ENCODE results near the gene GSK3A.

The GSK3A gene

DNA sequence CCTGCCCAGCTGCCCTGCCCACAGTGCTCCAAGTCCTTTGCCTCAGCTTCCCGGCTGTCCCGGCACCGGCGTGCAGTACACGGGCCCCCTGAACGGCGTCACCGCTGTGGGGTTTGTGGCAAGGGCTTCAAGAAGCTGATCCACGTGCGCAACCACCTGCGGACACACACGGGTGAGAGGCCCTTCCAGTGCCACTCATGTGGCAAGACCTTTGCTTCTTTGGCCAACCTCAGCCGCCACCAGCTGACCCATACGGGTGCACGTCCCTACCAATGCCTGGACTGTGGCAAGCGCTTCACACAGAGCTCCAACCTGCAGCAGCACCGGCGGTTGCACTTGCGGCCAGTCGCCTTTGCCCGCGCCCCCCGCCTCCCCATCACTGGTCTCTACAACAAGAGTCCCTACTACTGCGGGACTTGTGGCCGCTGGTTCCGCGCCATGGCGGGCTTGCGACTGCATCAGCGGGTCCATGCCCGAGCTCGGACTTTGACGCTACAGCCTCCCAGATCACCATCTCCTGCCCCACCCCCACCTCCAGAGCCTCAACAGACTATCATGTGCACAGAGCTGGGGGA, 16.6 kb downstream of the GSK3A start:
- no peak for DNase-seq (ENCODE audit: low read depth)

DNA sequence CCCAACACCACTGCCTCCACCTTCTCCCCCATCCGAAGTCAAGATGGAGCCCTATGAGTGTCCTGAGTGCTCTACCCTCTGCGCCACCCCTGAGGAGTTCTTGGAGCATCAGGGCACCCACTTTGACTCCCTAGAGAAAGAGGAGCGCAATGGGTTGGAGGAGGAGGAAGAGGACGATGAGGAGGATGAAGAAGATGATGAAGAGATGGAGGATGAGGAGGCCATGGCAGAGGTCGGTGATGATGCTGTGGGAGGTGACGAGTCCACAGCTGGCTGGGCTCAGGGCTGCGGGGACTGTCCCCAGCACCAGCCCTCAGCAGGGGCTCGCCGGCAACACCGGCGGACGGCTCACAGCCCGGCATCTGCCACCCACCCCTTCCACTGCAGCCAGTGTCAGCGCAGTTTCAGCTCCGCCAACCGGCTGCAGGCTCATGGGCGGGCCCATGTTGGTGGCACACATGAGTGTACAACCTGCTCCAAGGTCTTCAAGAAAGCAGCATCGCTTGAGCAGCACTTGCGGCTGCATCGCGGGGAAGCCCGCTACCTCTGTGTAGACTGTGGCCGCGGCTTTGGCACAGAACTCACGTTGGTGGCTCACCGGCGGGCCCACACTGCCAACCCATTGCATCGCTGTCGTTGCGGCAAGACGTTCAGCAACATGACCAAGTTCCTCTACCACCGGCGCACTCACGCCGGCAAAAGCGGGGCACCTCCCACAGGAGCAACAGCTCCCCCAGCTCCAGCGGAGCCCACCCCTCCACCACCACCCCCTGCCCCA, 17.3 kb downstream of the GSK3A start:
- DNase-seq (ENCODE audit: low read depth) = no peak

DNA sequence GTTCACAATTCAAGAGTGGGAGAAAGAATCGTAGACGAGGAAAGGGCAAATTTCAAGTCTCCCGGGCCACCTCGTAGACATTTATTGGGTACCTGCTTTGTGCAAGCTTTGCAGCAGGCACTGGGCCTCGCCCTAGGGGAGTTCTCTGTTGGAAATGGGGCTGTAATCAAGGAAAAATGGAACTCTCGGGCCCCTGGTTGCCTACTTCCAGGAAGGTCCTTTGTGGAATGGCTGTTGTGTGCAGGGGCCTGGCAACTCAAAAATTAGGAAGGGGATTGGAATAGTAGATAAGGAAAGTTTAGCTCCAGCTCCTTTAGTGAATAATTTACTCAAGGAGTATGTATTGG, 21.7 kb downstream of the GSK3A start:
- DNase-seq (ENCODE audit: low read depth) = no peak

DNA sequence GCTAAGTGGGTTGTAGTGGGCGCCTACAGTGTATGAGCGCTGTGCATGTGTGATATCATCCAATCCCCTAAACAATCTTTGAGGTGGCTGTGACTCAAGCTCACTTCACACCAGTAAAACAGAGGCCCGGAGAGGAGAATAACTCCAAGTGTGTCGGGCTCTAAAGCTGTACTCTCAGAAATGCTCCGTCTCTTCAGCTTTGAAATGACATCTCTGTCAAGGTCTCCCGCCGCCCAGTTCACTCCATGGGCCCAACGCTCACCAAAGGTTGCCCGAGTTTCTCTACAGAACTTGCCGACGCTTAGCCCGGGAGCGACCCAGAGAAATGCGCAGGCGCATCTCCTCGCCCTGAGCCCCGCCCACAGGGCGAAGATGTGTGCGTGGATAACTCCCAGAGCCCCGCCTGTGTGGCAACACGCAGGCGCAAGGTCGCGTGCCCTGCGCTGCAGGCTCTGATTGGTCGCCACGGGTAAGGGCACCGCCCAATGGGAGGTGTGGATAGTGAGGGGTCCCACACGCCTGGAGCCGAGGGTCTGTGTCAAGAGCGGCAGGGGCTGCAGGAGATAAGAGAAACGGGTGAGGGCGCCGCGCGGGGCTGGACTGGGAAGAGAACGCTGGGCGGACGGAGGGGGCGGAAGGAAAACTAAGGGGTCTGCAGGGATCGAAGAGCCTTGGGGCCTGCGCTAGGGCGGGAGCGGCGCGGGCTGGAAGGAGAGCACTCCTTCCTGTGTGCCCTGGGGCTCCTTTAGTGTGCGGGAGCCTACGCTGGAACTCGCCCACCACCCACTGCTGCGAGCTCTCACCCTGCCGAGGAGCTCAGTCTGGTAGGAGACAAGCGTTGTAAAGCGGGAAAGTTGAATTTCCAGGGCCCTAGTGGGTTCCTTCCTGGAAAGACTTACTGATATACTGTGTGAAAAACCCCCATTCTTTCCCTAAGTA, 22.3 kb downstream of the GSK3A start, which contains the start of gene ZNF526:
TSS of gene ZNF526 (plus strand) at position 501 of the 939 bp plus-strand sequence. CDS start 4,092 bp downstream, outside the sequence.
- peak; percentile 94 for DNase-seq (ENCODE audit: low read depth)

DNA sequence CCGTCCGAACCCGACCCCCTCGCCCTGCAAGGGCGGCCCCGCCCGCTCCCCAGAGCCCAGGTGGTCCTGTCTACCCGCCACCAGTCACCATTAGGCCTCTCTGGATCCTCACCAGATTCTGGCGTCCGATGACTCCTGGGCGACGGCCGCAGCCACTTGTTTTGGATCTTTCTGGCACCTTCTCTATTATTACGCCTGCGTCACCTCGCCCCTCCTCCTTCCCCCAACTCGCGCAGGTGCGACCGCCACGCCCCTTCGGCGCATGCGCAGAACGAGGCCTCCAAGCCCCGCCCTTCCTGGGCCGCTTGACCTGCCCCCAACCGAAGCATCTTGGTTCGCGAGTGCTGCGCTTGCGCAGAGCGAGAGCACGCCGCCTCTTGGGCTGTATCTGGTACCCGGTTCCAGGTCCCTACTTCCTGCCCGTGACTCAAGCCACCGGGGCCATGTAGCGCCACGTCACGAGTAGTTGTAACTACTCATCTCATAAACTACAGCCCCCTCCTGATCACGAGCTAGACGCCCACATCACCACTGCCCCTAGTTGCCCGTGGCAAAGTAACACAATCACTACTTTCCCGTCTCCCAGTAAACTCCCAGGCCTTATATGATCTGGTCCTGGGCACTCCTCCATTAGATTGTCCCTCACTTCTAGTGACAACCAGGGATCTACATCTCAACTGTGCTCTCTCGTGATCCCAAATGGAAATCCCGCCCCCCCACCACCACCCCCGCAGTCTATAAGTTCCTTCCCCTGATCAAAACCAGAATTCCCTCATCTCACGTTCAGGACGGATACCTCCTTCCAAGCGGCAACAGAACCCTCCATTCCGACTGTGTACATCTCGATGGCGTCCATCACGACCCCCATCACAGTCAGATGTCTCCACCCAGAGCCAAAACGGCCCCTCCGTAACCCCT, 24.6 kb downstream of the GSK3A start, which contains the start of gene DEDD2:
TSS of gene DEDD2 (minus strand) at position 158 of the 918 bp plus-strand sequence. CDS start 670 bp downstream, outside the sequence.
- DNase-seq (ENCODE audit: low read depth) = peak; percentile 100

DNA sequence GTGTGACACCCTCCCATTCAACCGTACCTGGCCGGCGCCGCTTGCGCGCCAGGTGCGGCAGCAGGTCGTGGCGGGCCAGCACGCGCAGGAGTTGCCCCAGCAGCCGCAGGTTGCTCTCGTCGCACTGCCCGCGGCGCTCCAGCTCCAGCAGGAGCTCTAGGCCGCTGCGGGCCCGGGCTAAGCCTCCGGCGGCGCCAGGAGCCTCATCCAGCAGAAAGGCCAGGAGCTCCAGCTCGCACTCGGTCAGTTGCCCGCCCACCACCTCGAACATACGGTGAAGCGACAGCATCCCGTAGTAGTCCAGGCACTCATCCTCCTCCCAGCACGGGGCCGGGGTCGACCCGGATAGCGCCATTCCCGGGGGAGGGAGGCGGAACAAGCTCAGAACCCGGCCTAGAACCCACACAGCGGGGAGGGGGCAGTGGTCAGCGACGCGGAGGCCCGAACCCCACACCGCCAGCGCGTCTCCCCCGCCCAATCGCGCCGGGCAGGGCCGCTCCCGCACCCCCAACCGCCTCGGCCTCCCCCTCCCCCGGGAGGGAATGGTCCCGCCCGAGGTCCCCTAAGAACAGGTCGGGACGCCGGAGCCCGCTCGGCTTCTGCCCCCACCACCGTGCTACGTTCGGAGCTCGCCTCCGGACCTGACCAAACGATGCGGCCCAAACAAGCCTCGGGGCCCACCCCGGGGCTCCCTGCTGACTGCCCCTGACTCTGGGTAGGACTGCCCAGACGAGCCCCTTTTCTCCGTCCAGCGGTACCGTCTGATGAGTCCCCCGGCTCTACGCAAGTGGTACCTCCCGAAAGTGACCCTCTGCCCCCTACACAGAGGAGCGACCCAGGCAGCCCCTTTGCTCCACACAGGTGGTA, 25.5 kb downstream of the GSK3A start:
- no peak for DNase-seq (ENCODE audit: low read depth)

DNA sequence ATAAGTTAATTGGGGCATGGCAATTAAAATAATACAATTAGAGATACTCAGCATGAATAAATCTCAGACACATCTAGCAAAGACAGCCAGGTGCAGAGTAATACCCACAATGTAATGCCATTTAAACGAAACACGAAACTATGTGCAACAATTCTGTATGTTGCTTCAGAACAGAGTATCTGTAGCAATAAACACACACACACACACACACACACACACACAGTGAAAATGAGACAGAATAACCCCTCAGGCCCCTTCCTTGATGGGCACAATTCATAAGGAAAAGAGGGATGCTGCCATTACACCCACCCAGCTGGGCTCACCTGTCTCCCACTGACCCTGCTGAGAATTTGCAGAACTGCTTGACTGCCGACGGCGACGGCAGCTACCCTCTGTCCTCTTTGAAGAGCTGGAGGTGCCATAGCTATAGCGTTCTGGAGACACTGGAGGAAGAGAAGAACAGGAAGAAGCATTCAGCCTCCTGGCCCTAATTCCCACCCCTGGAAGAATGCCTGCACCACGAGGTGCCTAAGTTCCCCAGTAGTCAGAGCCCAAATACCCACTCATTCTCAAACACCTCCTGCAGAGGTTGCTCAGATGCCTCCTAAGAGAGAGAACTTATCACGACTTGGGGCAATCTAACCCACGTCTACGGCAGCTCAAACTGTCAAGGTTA, 27.5 kb downstream of the GSK3A start:
- no peak for DNase-seq (ENCODE audit: low read depth)

DNA sequence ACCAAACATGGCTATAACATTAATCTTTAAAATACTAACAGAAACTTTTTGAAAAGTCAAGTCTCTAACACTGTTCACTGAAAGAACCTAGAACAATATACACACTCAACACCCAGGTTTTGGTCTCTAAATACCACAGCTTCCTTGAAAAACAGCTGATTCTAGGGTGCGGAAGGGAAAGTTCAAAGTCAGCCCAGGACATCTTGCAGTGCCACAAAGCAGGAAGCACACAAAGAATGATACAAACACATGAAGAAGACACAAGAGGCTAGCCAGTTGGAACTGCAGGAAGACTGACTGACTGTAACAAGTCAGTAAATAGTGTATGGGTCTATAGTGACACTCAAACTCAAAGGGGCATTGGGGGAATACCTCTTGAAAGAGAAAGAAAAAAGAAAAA, 29.5 kb downstream of the GSK3A start:
- DNase-seq (ENCODE audit: low read depth) = no peak

DNA sequence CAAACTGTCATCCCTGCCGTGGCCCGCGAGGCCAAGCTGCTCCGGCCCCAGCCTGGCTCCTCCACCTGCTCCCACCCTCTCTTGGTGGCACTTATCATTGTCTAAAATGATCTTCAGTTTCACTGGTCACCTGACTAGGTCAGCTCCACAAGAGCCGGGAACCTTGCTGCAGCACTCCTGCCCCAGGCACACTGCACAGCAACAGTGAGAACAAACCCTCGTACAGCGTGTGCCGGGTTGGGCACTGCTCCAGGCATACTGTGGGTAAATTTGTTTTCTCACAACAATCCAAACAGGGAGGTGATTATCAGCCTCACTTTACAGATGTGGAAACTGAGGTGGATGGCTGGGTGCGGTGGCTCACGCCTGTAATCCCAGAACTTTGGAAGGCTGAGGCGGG, 33.8 kb downstream of the GSK3A start:
- no peak for DNase-seq (ENCODE audit: low read depth)

DNA sequence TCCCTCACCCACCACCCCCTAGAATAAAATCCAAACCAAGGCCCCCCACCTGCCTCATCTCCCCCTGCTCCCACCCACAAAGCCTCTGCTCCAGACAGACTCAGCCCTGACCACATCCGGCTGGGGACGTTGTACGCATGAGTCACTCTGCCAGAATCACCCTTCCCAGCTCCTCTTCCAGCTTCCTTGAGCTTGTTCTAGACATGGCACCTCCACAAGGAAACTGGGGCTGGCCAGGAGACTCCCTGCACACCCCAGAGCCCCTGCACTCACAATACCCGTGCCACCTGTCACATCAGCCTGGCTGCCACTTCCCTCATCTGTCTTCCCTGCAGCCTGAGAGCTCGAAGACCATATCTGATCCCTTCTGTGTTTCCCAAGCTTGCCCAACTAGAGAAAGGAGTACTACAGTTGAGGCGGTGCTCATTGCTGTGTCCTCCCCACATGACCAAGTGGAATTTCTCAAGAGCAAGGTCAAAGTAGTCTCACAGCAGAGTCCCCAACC, 34.6 kb downstream of the GSK3A start:
- no peak for DNase-seq (ENCODE audit: low read depth)

DNA sequence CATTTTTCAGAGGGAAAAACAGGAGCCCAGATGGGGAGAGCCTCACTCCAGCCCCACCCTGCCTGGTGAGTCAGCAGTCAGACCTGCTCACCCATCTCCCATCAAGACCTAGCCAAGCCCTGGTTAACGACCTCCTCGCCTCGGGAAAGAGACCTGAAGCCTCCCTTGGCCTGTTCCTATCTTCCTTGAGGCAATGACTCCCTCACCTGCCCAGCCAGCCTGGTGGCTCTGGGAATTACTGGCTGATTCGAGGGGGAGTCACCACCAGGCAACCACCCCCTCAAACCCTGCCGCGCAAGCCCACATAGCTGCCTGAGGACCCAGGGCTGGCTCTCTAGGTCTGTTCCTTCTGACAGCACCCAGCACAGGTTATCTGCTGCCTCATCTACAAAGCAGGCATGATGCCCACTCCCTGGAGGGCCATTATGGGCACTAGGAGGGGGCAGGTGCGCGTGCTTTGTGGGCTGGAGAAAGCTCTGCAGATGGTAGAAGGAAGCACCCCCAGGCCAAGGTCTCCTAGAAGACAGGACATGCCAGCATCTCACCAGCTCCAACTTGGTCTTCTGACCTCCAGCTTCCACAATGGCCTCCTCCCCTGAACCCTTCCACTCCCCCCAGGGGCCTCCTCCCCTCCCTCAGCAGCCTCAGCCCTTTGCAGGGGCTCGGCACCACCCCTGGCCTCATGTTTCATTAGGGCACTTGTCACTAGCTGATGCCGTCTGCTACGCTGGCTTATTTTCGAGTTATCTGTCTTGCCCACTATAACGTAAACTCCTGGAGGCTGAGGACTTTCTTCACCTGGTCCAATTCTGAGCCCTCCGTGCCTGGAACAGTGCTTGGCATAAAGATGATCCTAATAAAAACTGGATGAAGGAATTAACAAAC, 35.3 kb downstream of the GSK3A start:
- DNase-seq (ENCODE audit: low read depth) = no peak

DNA sequence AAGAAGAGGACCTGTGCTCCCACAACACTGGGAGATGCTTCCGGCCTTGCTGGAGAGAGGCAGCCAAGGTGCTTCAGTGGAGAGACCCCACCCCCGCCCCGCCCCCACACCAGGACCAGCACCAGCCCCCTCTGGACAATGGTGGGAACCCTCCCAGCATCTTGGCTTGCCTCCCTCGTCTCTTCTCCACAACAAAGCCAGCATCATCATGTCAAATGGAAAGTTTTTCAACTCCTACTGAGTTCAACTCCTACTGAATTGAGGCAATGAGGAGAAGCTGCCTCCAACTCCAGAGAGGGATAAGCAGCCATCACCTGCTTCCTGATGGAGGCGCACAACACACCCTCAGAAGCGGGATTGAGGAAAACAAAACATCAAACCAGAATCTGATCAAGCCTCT, 37.7 kb downstream of the GSK3A start:
- no peak for DNase-seq (ENCODE audit: low read depth)

DNA sequence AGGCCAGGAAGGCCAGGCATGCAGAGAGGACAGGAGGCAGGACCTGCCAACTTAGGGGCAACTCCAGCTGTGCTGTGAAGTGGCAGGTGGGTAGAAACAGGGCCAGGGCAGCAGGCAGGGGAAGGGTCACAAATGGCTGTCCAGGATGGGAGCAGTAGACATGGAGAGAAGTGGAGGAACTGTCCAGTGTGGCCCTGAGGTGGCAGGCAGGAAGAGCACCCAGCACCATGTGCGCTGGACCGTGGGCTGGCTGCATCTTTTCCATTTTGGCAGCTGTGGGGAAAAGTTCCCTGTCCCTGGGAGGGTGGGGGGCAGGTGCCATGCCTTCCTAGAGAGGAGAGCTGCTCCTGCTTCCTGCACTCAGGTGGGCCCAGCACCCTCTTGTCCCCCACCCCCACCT, 38.7 kb downstream of the GSK3A start:
- DNase-seq (ENCODE audit: low read depth) = no peak

DNA sequence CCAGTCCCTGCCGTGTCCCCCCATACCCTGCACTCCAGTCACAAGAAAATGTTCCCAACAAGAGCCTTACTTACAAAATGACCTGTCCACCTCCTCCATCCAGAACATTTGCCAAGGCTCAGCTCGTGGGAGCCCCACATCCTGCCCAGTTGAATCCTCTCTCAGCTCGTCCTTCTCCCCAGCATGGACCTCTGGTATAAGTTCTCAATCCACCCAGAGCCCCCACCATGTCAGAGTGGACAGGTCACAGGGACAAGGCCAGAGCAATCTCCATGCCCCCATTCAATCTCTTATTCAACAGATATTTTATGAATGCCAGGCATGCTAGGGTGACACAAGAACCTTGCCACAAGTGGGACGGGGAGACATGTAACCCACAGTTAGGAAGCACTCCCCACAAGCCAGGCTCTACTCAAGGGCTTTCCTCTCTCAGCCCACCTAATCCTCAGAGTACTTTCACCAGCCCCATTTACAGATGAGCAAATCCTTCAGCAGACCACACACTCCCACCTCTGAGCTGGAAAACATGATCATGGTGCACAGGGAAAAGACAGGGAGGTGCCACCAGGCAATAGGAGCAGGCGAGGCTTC, 40.0 kb downstream of the GSK3A start:
- DNase-seq (ENCODE audit: low read depth) = no peak

DNA sequence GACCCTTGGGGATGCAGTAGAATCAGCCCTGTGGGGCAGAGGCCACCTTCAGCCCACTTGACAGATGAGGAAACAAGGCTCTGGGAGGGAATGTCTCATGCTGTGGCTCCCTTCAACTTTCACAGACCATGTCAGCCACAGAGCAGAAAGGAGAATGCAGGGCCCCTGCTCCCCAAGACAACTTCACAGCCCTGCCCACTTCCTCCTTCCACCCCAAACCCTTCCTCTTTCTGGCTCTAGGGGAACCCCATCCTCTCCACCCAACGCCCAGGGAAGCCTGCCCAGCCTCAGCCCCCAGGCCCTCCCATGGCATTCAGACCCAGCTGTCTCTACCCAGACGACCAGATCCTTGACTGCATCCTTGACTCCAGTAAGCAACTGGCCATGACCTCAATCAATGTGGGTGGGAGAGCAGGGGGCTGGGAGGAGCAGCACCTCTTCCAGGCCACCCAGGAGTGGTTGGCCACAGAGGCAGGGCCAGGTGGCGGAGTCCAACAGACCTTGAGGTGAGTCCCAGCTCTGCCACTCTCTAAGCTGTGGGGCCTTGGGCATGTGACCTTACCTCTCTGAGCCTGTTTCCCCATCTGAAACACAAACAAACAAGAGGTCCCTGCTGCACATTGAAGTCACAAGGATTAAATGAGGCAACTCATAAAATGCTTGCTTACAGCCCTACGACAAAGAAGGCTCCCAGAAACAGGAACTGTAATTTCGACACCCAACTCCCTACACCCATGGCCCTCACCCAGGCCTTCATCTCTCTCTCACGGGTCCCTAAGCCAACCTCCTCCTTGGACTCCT, 40.7 kb downstream of the GSK3A start:
- no peak for DNase-seq (ENCODE audit: low read depth)

DNA sequence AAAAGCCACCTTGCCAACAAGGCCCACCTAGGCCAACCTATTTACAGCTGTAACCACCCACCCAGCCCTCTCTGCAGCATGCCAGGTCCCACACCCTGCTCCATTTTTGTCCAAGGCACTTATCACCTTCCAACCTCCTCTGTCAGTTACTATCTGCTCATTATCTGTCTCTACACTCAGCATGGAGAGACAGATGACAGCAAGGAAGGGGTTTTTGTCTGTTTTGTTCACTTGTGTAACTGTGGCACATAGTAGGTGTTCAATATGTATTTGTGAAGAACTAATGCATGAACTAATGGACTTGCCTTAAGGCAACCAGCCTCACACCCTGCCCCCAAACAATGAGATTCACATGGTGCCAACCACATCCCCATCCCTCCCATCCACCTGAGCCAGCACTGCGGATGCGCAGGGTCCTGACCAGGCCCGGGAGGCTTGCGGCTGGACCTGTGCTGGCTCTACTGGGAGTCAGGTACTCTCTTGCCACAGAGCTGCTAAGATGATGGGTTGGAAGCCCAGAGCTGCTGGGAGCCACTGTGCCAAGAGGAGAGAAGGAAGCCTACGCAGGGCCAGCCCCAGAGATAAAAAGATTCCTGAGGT, 42.2 kb downstream of the GSK3A start:
- DNase-seq (ENCODE audit: low read depth) = no peak
